HepG2 (cell line): ENCODE data around the gene ZNF273. TPM values are rescaled to one million over a fixed set of nuclear protein-coding genes. Genes with fewer than 3 reads are reported as not detected.

ENCODE experiments used
- AGO2 ChIP-seq: fragments of 200-400 bp; formaldehyde crosslinking; optimal IDR thresholded peaks from 2 replicates; pipeline ENCODE3; 2017; ENCODE audit warnings: mild to moderate bottlenecking, low read depth, low read length, moderate library complexity
- CBX1 ChIP-seq: IDR thresholded peaks from one replicate; pipeline ENCODE4 v1.6.1; 2016; ENCODE audit warnings: antibody characterized with exemption, low read depth
- ELF1 ChIP-seq: sonication (generic); formaldehyde crosslinking; IDR thresholded peaks from 2 replicates; pipeline ENCODE4 v1.4.0; 2020; ENCODE audit warnings: missing genetic modification reagents
- GATAD2A ChIP-seq: IDR thresholded peaks from 2 replicates; pipeline ENCODE4 v1.6.1; 2016
- IKZF4 ChIP-seq: sonication (generic); formaldehyde crosslinking; IDR thresholded peaks from 2 replicates; pipeline ENCODE4 v1.5.1; 2020; ENCODE audit warnings: borderline replicate concordance, mild to moderate bottlenecking, low read depth, missing genetic modification reagents; ENCODE audit errors: not compliant biosample characterization
- KDM2A ChIP-seq: sonication (generic); formaldehyde crosslinking; IDR thresholded peaks from 2 replicates; pipeline ENCODE4 v1.4.0; 2020; ENCODE audit warnings: low read depth, missing genetic modification reagents, borderline replicate concordance
- KLF6 ChIP-seq: IDR thresholded peaks from 2 replicates; pipeline ENCODE4 v1.8.0; 2016; ENCODE audit warnings: missing biosample characterization, missing genetic modification reagents
- NRL ChIP-seq: sonication (generic); formaldehyde crosslinking; IDR thresholded peaks from 2 replicates; pipeline ENCODE4 v1.5.0; 2020; ENCODE audit warnings: missing genetic modification reagents, mild to moderate bottlenecking, moderate library complexity, borderline replicate concordance
- POGZ ChIP-seq: sonication (generic); formaldehyde crosslinking; IDR thresholded peaks from 2 replicates; pipeline ENCODE4 v1.4.0; 2020; ENCODE audit warnings: mild to moderate bottlenecking, missing genetic modification reagents
- POLR2AphosphoS2 ChIP-seq: IDR thresholded peaks from 2 replicates; pipeline ENCODE4 v1.6.1; 2011; ENCODE audit warnings: low read depth, low read length, improper control_type of control experiment
- SALL2 ChIP-seq: sonication (generic); formaldehyde crosslinking; IDR thresholded peaks from 2 replicates; pipeline ENCODE4 v1.8.1; 2023; ENCODE audit warnings: mild to moderate bottlenecking, missing genetic modification reagents, inconsistent platforms
- SP4 ChIP-seq: sonication (generic); formaldehyde crosslinking; IDR thresholded peaks from 2 replicates; pipeline ENCODE4 v1.8.1; 2023; ENCODE audit warnings: mild to moderate bottlenecking, missing genetic modification reagents
- SUZ12 ChIP-seq: fragments of 150-350 bp; IDR thresholded peaks from 2 replicates; pipeline ENCODE4 v1.6.1; 2014; ENCODE audit warnings: low read depth, low read length
- TMF1 ChIP-seq: sonication (generic); formaldehyde crosslinking; IDR thresholded peaks from 2 replicates; pipeline ENCODE4 v1.8.1; 2022; ENCODE audit warnings: low read depth, missing genetic modification reagents
- ZNF543 ChIP-seq: sonication (generic); formaldehyde crosslinking; IDR thresholded peaks from 2 replicates; pipeline ENCODE4 v1.4.0; 2020; ENCODE audit warnings: mild to moderate bottlenecking, missing genetic modification reagents
- ZNF678 ChIP-seq: sonication (generic); formaldehyde crosslinking; IDR thresholded peaks from 2 replicates; pipeline ENCODE4 v1.4.0; 2020; ENCODE audit warnings: mild to moderate bottlenecking, missing genetic modification reagents
- ZNF816 ChIP-seq: sonication (generic); formaldehyde crosslinking; IDR thresholded peaks from 2 replicates; pipeline ENCODE4 v1.8.0; 2022; ENCODE audit warnings: missing genetic modification reagents, mild to moderate bottlenecking, borderline replicate concordance
- polyA plus RNA-seq, 8 experiments: library from polyadenylated mRNA; depleted of rRNA in 3 of 8; stranded (reverse) in 7 of 8; unstranded in 1 of 8; fragments of >200 nt; fragmentation: Illumina TruSeq in 4 of 8; extraction: Trizol in 4 of 8; gene quantifications; 2 replicates each; pipeline versions ENCODE4 v1.2.1 to v1.2.3, GENCODE V29; 2011 to 2016; ENCODE audit warnings: low read depth in 4 of 8, missing spikeins in 1 of 8, mixed read lengths in 1 of 8; ENCODE audit not compliant: insufficient read depth in 1 of 8
- total RNA-seq, 5 experiments: library from RNA; depleted of rRNA; stranded (reverse); fragments of >200 nt; fragmentation: Illumina TruSeq; extraction: Trizol; gene quantifications; 2 replicates each; pipeline ENCODE4 v1.2.3, GENCODE V29; 2016; ENCODE audit warnings: low read depth in 1 of 5
- TF ChIP-seq, protein P1 (sequence below): sonication (generic); formaldehyde crosslinking; IDR thresholded peaks from 2 replicates; pipeline ENCODE4 v1.5.0; 2020; ENCODE audit warnings: missing genetic modification reagents, mild to moderate bottlenecking, borderline replicate concordance
- TF ChIP-seq, protein P2 (sequence below): IDR thresholded peaks from 2 replicates; pipeline ENCODE4 v1.6.1; 2016; ENCODE audit warnings: low read depth
- TF ChIP-seq, protein P3 (sequence below), 2 experiments: IDR thresholded peaks; 2 replicates each; pipeline ENCODE4 v1.6.1; 2011 to 2012; ENCODE audit warnings: low read length in 2 of 2, borderline replicate concordance in 1 of 2, low read depth in 1 of 2, mild to moderate bottlenecking in 1 of 2, moderate library complexity in 1 of 2
- TF ChIP-seq, protein P4 (sequence below): sonication (generic); formaldehyde crosslinking; IDR thresholded peaks from 2 replicates; pipeline ENCODE4 v1.5.0; 2020; ENCODE audit warnings: missing genetic modification reagents

ZNF273 gene
- total and polyA plus RNA-seq, 2 of the 13 experiments (the other 11 are each of a cell fraction or from before 2014, with no cell fraction given), result 1.7 to 5.8 TPM

DNA sequence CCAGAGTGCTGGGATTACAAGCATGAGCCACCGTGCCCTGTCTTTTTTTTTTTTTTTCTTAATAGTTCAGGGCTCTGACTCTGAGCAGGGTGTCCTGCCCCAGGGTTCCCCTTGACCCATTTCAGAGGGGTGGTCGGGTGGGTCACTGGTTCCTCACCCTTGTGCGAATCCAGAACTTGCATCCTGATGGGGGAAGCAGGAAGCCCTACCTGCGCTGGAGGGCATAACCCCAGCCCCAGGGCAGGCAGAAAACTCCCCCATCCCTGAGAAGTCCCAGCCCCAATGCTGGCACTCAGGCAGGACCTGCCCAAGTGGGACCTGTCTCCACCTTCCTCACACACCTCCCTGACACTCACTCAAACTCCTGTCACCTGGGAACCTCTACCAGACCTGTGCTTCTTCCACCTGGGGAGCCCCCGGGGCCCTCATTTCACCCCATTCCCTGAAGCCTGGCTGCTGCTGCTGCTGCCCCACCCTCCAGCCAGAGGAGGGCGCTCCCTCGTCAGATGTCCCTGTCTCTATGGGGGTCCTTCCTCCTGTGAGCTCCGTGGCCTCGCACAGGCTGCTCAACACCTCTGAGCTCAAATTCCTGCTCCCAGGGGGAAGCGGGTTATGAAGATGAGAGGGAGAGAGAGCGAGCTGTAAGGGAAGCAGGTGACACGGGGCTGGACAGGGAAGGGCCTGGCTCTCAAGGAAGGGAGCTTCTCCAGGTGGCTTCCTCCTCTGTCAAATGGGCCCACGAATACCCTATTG, 15.1 kb upstream of the ZNF273 start (continued):
- TF ChIP-seq SUZ12, result no peak
- TF ChIP-seq POGZ (CRISPR knock-in tag), result peak; percentile 48; the same call in 1 of the 2 replicates
- TF ChIP-seq, protein P1, sequence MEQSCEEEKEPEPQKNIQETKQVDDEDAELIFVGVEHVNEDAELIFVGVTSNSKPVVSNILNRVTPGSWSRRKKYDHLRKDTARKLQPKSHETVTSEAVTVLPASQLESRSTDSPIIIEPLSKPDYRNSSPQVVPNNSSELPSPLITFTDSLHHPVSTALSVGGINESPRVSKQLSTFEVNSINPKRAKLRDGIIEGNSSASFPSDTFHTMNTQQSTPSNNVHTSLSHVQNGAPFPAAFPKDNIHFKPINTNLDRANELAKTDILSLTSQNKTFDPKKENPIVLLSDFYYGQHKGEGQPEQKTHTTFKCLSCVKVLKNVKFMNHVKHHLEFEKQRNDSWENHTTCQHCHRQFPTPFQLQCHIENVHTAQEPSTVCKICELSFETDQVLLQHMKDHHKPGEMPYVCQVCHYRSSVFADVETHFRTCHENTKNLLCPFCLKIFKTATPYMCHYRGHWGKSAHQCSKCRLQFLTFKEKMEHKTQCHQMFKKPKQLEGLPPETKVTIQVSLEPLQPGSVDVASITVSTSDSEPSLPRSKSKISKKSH (CRISPR knock-in tag), result no peak
- peak; percentile 25; the same call in 1 of the 2 replicates for TF ChIP-seq GATAD2A (CRISPR knock-in tag)
- TF ChIP-seq ZNF816 (CRISPR knock-in tag), result no peak
- TF ChIP-seq IKZF4 (CRISPR knock-in tag), result no peak
- no peak for TF ChIP-seq SP4 (CRISPR knock-in tag)
- no peak for TF ChIP-seq ELF1
- peak; percentile 59; the same call in 1 of the 2 replicates for TF ChIP-seq KDM2A
- no peak for TF ChIP-seq ZNF678 (CRISPR knock-in tag)
- no peak for TF ChIP-seq SALL2 (CRISPR knock-in tag)
- TF ChIP-seq, protein P2, sequence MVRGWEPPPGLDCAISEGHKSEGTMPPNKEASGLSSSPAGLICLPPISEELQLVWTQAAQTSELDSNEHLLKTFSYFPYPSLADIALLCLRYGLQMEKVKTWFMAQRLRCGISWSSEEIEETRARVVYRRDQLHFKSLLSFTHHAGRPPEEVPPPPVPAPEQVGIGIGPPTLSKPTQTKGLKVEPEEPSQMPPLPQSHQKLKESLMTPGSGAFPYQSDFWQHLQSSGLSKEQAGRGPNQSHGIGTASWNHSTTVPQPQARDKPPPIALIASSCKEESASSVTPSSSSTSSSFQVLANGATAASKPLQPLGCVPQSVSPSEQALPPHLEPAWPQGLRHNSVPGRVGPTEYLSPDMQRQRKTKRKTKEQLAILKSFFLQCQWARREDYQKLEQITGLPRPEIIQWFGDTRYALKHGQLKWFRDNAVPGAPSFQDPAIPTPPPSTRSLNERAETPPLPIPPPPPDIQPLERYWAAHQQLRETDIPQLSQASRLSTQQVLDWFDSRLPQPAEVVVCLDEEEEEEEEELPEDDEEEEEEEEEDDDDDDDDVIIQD (CRISPR knock-in tag), result no peak
- TF ChIP-seq, protein P3, sequence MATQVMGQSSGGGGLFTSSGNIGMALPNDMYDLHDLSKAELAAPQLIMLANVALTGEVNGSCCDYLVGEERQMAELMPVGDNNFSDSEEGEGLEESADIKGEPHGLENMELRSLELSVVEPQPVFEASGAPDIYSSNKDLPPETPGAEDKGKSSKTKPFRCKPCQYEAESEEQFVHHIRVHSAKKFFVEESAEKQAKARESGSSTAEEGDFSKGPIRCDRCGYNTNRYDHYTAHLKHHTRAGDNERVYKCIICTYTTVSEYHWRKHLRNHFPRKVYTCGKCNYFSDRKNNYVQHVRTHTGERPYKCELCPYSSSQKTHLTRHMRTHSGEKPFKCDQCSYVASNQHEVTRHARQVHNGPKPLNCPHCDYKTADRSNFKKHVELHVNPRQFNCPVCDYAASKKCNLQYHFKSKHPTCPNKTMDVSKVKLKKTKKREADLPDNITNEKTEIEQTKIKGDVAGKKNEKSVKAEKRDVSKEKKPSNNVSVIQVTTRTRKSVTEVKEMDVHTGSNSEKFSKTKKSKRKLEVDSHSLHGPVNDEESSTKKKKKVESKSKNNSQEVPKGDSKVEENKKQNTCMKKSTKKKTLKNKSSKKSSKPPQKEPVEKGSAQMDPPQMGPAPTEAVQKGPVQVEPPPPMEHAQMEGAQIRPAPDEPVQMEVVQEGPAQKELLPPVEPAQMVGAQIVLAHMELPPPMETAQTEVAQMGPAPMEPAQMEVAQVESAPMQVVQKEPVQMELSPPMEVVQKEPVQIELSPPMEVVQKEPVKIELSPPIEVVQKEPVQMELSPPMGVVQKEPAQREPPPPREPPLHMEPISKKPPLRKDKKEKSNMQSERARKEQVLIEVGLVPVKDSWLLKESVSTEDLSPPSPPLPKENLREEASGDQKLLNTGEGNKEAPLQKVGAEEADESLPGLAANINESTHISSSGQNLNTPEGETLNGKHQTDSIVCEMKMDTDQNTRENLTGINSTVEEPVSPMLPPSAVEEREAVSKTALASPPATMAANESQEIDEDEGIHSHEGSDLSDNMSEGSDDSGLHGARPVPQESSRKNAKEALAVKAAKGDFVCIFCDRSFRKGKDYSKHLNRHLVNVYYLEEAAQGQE (IDR thresholded peaks at IDR 0.05; ENCODE audit: borderline replicate concordance in 1 of 2, low read depth in 1 of 2, low read length in 2 of 2), result no peak
- TF ChIP-seq TMF1, result no peak
- TF ChIP-seq KLF6 (CRISPR knock-in tag), result no peak
- TF ChIP-seq, protein P4, sequence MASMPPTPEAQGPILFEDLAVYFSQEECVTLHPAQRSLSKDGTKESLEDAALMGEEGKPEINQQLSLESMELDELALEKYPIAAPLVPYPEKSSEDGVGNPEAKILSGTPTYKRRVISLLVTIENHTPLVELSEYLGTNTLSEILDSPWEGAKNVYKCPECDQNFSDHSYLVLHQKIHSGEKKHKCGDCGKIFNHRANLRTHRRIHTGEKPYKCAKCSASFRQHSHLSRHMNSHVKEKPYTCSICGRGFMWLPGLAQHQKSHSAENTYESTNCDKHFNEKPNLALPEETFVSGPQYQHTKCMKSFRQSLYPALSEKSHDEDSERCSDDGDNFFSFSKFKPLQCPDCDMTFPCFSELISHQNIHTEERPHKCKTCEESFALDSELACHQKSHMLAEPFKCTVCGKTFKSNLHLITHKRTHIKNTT (CRISPR knock-in tag), result no peak
- no peak for TF ChIP-seq ZNF543 (CRISPR knock-in tag)
- peak; percentile 23; the same call in 1 of the 2 replicates for TF ChIP-seq NRL (CRISPR knock-in tag)
- TF ChIP-seq POLR2AphosphoS2, result no peak
- no peak for TF ChIP-seq CBX1
- no peak for TF ChIP-seq AGO2
